ENCODE data around the gene VPS25.

Gene VPS25

DNA sequence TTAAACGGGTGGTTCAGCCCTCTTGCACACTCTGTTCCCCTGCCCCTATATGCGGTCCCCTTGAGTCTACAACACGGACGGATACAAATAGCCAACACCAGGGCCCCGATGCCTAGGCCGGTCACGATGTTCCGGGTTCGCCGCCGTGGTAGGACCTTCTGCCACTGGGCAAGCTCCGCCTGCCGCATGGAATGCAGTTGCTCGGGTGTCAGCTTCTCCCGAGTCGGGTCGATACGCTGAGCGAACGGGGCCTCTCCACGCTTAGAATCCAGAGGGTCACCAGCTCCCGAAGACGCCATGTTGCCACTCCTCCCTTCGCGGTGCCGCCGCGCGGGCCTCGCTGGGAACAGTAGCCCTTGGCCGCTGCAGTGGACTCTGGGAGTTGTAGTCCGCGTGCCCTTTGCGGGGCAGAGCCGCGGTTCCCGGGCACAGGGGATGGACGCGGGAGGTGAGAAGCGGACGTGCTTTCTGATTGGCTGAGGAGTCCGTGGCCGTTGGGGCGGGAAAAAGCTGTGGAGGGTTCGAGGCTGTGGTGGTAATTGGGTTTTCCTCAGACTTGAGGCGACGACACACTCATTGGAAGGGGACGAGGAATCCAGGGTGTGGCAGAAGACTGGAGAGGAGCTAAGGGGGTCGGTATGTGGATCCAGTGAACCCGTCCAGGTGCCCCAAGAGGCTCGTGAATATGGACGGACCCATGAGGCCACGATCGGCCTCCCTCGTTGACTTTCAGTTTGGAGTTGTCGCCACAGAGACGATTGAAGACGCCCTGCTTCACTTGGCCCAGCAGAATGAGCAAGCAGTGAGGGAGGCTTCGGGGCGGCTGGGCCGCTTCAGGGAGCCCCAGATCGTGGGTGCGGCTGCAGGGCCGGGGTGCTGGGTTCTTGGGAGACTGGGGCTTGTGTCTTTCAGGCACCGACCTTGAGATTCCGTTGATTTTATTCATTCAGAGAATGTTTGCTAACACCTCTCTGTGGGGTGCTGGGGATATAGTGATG is 25.4 kb downstream of the VPS25 start, which contains the start of the genes CNTD1 and COA3 (continued):
- TF ChIP-seq, protein P1, sequence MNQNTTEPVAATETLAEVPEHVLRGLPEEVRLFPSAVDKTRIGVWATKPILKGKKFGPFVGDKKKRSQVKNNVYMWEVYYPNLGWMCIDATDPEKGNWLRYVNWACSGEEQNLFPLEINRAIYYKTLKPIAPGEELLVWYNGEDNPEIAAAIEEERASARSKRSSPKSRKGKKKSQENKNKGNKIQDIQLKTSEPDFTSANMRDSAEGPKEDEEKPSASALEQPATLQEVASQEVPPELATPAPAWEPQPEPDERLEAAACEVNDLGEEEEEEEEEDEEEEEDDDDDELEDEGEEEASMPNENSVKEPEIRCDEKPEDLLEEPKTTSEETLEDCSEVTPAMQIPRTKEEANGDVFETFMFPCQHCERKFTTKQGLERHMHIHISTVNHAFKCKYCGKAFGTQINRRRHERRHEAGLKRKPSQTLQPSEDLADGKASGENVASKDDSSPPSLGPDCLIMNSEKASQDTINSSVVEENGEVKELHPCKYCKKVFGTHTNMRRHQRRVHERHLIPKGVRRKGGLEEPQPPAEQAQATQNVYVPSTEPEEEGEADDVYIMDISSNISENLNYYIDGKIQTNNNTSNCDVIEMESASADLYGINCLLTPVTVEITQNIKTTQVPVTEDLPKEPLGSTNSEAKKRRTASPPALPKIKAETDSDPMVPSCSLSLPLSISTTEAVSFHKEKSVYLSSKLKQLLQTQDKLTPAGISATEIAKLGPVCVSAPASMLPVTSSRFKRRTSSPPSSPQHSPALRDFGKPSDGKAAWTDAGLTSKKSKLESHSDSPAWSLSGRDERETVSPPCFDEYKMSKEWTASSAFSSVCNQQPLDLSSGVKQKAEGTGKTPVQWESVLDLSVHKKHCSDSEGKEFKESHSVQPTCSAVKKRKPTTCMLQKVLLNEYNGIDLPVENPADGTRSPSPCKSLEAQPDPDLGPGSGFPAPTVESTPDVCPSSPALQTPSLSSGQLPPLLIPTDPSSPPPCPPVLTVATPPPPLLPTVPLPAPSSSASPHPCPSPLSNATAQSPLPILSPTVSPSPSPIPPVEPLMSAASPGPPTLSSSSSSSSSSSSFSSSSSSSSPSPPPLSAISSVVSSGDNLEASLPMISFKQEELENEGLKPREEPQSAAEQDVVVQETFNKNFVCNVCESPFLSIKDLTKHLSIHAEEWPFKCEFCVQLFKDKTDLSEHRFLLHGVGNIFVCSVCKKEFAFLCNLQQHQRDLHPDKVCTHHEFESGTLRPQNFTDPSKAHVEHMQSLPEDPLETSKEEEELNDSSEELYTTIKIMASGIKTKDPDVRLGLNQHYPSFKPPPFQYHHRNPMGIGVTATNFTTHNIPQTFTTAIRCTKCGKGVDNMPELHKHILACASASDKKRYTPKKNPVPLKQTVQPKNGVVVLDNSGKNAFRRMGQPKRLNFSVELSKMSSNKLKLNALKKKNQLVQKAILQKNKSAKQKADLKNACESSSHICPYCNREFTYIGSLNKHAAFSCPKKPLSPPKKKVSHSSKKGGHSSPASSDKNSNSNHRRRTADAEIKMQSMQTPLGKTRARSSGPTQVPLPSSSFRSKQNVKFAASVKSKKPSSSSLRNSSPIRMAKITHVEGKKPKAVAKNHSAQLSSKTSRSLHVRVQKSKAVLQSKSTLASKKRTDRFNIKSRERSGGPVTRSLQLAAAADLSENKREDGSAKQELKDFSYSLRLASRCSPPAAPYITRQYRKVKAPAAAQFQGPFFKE (tag by site-specific recombination; IDR thresholded peaks at IDR 0.05; ENCODE audit: borderline replicate concordance) = no peak
- TF ChIP-seq ZBTB17 (tag by site-specific recombination; IDR thresholded peaks at IDR 0.05) (peak; percentile 92), ZBTB1 (tag by site-specific recombination; IDR thresholded peaks at IDR 0.05) (no peak), ZNF19 (tag by site-specific recombination; IDR thresholded peaks at IDR 0.05; ENCODE audit: low read depth) (no peak), ZFP41 (tag by site-specific recombination; IDR thresholded peaks at IDR 0.05; ENCODE audit: borderline replicate concordance) (no peak), MEIS1 (CRISPR knock-in tag; IDR thresholded peaks at IDR 0.05; ENCODE audit: borderline replicate concordance) (no peak), SP2 (tag by site-specific recombination; IDR thresholded peaks at IDR 0.05) (peak; percentile 77), ZNF202 (tag by site-specific recombination; IDR thresholded peaks at IDR 0.05; ENCODE audit: borderline replicate concordance) (no peak), ZNF184 (tag by site-specific recombination; IDR thresholded peaks at IDR 0.05) (no peak), ZNF394 (tag by site-specific recombination; IDR thresholded peaks at IDR 0.05; ENCODE audit: borderline replicate concordance) (peak; percentile 76), KLF8 (tag by site-specific recombination; IDR thresholded peaks at IDR 0.05) (0 out of 2 replicates have a peak, but pooled peaks have one; percentile 62), ZNF529 (tag by site-specific recombination; IDR thresholded peaks at IDR 0.05; ENCODE audit: insufficient replicate concordance) (no peak), YY2 (tag by site-specific recombination; IDR thresholded peaks at IDR 0.05) (peak; percentile 85; the same call in 1 of the 2 replicates), KLF7 (tag by site-specific recombination; IDR thresholded peaks at IDR 0.05; ENCODE audit: borderline replicate concordance) (0 out of 2 replicates have a peak, but pooled peaks have one; percentile 44), ZNF654 (tag by site-specific recombination; IDR thresholded peaks at IDR 0.05; ENCODE audit: low read depth) (no peak)
- TF ChIP-seq, protein P2, sequence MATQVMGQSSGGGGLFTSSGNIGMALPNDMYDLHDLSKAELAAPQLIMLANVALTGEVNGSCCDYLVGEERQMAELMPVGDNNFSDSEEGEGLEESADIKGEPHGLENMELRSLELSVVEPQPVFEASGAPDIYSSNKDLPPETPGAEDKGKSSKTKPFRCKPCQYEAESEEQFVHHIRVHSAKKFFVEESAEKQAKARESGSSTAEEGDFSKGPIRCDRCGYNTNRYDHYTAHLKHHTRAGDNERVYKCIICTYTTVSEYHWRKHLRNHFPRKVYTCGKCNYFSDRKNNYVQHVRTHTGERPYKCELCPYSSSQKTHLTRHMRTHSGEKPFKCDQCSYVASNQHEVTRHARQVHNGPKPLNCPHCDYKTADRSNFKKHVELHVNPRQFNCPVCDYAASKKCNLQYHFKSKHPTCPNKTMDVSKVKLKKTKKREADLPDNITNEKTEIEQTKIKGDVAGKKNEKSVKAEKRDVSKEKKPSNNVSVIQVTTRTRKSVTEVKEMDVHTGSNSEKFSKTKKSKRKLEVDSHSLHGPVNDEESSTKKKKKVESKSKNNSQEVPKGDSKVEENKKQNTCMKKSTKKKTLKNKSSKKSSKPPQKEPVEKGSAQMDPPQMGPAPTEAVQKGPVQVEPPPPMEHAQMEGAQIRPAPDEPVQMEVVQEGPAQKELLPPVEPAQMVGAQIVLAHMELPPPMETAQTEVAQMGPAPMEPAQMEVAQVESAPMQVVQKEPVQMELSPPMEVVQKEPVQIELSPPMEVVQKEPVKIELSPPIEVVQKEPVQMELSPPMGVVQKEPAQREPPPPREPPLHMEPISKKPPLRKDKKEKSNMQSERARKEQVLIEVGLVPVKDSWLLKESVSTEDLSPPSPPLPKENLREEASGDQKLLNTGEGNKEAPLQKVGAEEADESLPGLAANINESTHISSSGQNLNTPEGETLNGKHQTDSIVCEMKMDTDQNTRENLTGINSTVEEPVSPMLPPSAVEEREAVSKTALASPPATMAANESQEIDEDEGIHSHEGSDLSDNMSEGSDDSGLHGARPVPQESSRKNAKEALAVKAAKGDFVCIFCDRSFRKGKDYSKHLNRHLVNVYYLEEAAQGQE (tag by site-specific recombination; IDR thresholded peaks at IDR 0.05) = no peak
- TF ChIP-seq, protein P3, sequence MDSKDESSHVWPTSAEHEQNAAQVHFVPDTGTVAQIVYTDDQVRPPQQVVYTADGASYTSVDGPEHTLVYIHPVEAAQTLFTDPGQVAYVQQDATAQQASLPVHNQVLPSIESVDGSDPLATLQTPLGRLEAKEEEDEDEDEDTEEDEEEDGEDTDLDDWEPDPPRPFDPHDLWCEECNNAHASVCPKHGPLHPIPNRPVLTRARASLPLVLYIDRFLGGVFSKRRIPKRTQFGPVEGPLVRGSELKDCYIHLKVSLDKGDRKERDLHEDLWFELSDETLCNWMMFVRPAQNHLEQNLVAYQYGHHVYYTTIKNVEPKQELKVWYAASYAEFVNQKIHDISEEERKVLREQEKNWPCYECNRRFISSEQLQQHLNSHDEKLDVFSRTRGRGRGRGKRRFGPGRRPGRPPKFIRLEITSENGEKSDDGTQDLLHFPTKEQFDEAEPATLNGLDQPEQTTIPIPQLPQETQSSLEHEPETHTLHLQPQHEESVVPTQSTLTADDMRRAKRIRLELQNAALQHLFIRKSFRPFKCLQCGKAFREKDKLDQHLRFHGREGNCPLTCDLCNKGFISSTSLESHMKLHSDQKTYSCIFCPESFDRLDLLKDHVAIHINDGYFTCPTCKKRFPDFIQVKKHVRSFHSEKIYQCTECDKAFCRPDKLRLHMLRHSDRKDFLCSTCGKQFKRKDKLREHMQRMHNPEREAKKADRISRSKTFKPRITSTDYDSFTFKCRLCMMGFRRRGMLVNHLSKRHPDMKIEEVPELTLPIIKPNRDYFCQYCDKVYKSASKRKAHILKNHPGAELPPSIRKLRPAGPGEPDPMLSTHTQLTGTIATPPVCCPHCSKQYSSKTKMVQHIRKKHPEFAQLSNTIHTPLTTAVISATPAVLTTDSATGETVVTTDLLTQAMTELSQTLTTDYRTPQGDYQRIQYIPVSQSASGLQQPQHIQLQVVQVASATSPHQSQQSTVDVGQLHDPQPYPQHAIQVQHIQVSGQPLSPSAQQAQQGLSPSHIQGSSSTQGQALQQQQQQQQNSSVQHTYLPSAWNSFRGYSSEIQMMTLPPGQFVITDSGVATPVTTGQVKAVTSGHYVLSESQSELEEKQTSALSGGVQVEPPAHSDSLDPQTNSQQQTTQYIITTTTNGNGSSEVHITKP (tag by site-specific recombination; IDR thresholded peaks at IDR 0.05) = peak; percentile 69; the same call in 1 of the 2 replicates
- TF ChIP-seq, protein P4, sequence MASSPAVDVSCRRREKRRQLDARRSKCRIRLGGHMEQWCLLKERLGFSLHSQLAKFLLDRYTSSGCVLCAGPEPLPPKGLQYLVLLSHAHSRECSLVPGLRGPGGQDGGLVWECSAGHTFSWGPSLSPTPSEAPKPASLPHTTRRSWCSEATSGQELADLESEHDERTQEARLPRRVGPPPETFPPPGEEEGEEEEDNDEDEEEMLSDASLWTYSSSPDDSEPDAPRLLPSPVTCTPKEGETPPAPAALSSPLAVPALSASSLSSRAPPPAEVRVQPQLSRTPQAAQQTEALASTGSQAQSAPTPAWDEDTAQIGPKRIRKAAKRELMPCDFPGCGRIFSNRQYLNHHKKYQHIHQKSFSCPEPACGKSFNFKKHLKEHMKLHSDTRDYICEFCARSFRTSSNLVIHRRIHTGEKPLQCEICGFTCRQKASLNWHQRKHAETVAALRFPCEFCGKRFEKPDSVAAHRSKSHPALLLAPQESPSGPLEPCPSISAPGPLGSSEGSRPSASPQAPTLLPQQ (tag by site-specific recombination; IDR thresholded peaks at IDR 0.05) = peak; percentile 60; the same call in 1 of the 2 replicates
- TF ChIP-seq, protein P5, sequence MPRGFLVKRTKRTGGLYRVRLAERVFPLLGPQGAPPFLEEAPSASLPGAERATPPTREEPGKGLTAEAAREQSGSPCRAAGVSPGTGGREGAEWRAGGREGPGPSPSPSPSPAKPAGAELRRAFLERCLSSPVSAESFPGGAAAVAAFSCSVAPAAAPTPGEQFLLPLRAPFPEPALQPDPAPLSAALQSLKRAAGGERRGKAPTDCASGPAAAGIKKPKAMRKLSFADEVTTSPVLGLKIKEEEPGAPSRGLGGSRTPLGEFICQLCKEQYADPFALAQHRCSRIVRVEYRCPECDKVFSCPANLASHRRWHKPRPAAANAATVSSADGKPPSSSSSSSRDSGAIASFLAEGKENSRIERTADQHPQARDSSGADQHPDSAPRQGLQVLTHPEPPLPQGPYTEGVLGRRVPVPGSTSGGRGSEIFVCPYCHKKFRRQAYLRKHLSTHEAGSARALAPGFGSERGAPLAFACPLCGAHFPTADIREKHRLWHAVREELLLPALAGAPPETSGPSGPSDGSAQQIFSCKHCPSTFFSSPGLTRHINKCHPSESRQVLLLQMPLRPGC (tag by site-specific recombination; IDR thresholded peaks at IDR 0.05) = no peak
